ENCODE measurements around the gene SLC43A2. TPM values are rescaled to one million over a fixed set of nuclear protein-coding genes. Genes with fewer than 3 reads are reported as not detected.

SLC43A2 gene
- total RNA-seq, 1 donor from 2014 or later, result 39.9 TPM

GRCh38 chr17:1521086-1521640, 107.5 kb downstream of the SLC43A2 start:
- no peak for ATAC-seq
- intact Hi-C loops (cut with DNase I), result no loop called here

GRCh38 chr17:1519678-1520077, 109.0 kb downstream of the SLC43A2 start:
- H3K4me1 ChIP-seq, result peaks cover 17% of the 10 kb centered on the region
- no peaks in the 10 kb centered on the region for H3K9me3 ChIP-seq
- no peak overlapping the region for H3K27ac ChIP-seq
- DNase-seq (no peak), ATAC-seq (no peak)
- H3K27me3 ChIP-seq, result no peaks in the 10 kb centered on the region
- H3K4me3 ChIP-seq, result no peak overlapping the region
- TF ChIP-seq CTCF (IDR thresholded peaks at IDR 0.05), result no peak
- peaks cover 35% of the 10 kb centered on the region for H3K36me3 ChIP-seq
- intact Hi-C loops (cut with DNase I), result no loop called here

More at GRCh38 chr17:1521086-1521640, 107.5 kb downstream of the SLC43A2 start:
- no peak overlapping the region for H3K27ac ChIP-seq
- DNase-seq, result no peak
- H3K4me3 ChIP-seq, result no peak overlapping the region
- H3K27me3 ChIP-seq, result no peaks in the 10 kb centered on the region
- TF ChIP-seq CTCF (IDR thresholded peaks at IDR 0.05), result no peak
- H3K36me3 ChIP-seq, result peaks cover 44% of the 10 kb centered on the region
- peaks cover 8% of the 10 kb centered on the region for H3K4me1 ChIP-seq
- no peaks in the 10 kb centered on the region for H3K9me3 ChIP-seq

Other genes starting within 250 kb of the SLC43A2 start
- gene YWHAE, start 228.6 kb downstream of the SLC43A2 start, total RNA-seq, result 393 TPM
- 81.3 TPM for gene CRK, start 172.6 kb downstream of the SLC43A2 start, total RNA-seq
- 322 TPM for gene MYO1C, start 136.1 kb downstream of the SLC43A2 start, total RNA-seq
- gene INPP5K, start 112.2 kb downstream of the SLC43A2 start, total RNA-seq, result 69.8 TPM
- 81.9 TPM for gene PITPNA, start 66.0 kb downstream of the SLC43A2 start, total RNA-seq
- gene SCARF1, start 16.9 kb upstream of the SLC43A2 start, total RNA-seq, result 48.5 TPM
- 39.5 TPM for gene RILP, start 21.0 kb upstream of the SLC43A2 start, total RNA-seq
- 263 TPM for gene PRPF8, start 56.0 kb upstream of the SLC43A2 start, total RNA-seq
- 12.7 TPM for gene TLCD2, start 81.5 kb upstream of the SLC43A2 start, total RNA-seq
- 43.9 TPM for gene WDR81, start 95.9 kb upstream of the SLC43A2 start, total RNA-seq
- 21.6 TPM for gene SERPINF2, start 114.0 kb upstream of the SLC43A2 start, total RNA-seq
- 119 TPM for gene SERPINF1, start 133.2 kb upstream of the SLC43A2 start, total RNA-seq
- gene SMYD4, start 201.1 kb upstream of the SLC43A2 start, total RNA-seq, result 17.8 TPM
- 56.7 TPM for gene RPA1, start 201.2 kb upstream of the SLC43A2 start, total RNA-seq